ENCODE data around the gene FDX2. TPM values are rescaled to one million over a fixed set of nuclear protein-coding genes. Genes with fewer than 3 reads are reported as not detected.

FDX2 gene
- total and polyA plus RNA-seq, 2 of the 13 experiments (the other 11 are each of a cell fraction or from before 2014, with no cell fraction given): 21.0 to 24.7 TPM

- TF ChIP-seq ZSCAN25 (CRISPR knock-in tag; IDR thresholded peaks at IDR 0.05): 0 out of 2 replicates have a peak, but pooled peaks have one; percentile 20
- TF ChIP-seq ZNF205 (CRISPR knock-in tag; IDR thresholded peaks at IDR 0.05): no peak
- peak; percentile 63; the same call in 1 of the 2 replicates for TF ChIP-seq BCL3 (CRISPR knock-in tag; IDR thresholded peaks at IDR 0.05)
- TF ChIP-seq NFKB2 (CRISPR knock-in tag; IDR thresholded peaks at IDR 0.05; ENCODE audit: borderline replicate concordance): 0 out of 2 replicates have a peak, but pooled peaks have one; percentile 45
- TF ChIP-seq ZNF672 (CRISPR knock-in tag; IDR thresholded peaks at IDR 0.05): 0 out of 2 replicates have a peak, but pooled peaks have one; percentile 4
- peak; percentile 94; the same call in 1 of the 2 replicates for TF ChIP-seq ZNF800 (CRISPR knock-in tag; IDR thresholded peaks at IDR 0.05)
- TF ChIP-seq GLMP (CRISPR knock-in tag; IDR thresholded peaks at IDR 0.05; ENCODE audit: borderline replicate concordance): no peak
- TF ChIP-seq PHF5A (CRISPR knock-in tag; IDR thresholded peaks at IDR 0.05; ENCODE audit: low read depth, unreplicated experiment): no peak
- TF ChIP-seq PCBP1 (IDR thresholded peaks at IDR 0.05; ENCODE audit: borderline replicate concordance, low read depth, low read length): 0 out of 2 replicates have a peak, but pooled peaks have one; percentile 19
- TF ChIP-seq GABPB1 (CRISPR knock-in tag; IDR thresholded peaks at IDR 0.05): peak; percentile 51; the same call in 1 of the 2 replicates
- TF ChIP-seq, protein P1, sequence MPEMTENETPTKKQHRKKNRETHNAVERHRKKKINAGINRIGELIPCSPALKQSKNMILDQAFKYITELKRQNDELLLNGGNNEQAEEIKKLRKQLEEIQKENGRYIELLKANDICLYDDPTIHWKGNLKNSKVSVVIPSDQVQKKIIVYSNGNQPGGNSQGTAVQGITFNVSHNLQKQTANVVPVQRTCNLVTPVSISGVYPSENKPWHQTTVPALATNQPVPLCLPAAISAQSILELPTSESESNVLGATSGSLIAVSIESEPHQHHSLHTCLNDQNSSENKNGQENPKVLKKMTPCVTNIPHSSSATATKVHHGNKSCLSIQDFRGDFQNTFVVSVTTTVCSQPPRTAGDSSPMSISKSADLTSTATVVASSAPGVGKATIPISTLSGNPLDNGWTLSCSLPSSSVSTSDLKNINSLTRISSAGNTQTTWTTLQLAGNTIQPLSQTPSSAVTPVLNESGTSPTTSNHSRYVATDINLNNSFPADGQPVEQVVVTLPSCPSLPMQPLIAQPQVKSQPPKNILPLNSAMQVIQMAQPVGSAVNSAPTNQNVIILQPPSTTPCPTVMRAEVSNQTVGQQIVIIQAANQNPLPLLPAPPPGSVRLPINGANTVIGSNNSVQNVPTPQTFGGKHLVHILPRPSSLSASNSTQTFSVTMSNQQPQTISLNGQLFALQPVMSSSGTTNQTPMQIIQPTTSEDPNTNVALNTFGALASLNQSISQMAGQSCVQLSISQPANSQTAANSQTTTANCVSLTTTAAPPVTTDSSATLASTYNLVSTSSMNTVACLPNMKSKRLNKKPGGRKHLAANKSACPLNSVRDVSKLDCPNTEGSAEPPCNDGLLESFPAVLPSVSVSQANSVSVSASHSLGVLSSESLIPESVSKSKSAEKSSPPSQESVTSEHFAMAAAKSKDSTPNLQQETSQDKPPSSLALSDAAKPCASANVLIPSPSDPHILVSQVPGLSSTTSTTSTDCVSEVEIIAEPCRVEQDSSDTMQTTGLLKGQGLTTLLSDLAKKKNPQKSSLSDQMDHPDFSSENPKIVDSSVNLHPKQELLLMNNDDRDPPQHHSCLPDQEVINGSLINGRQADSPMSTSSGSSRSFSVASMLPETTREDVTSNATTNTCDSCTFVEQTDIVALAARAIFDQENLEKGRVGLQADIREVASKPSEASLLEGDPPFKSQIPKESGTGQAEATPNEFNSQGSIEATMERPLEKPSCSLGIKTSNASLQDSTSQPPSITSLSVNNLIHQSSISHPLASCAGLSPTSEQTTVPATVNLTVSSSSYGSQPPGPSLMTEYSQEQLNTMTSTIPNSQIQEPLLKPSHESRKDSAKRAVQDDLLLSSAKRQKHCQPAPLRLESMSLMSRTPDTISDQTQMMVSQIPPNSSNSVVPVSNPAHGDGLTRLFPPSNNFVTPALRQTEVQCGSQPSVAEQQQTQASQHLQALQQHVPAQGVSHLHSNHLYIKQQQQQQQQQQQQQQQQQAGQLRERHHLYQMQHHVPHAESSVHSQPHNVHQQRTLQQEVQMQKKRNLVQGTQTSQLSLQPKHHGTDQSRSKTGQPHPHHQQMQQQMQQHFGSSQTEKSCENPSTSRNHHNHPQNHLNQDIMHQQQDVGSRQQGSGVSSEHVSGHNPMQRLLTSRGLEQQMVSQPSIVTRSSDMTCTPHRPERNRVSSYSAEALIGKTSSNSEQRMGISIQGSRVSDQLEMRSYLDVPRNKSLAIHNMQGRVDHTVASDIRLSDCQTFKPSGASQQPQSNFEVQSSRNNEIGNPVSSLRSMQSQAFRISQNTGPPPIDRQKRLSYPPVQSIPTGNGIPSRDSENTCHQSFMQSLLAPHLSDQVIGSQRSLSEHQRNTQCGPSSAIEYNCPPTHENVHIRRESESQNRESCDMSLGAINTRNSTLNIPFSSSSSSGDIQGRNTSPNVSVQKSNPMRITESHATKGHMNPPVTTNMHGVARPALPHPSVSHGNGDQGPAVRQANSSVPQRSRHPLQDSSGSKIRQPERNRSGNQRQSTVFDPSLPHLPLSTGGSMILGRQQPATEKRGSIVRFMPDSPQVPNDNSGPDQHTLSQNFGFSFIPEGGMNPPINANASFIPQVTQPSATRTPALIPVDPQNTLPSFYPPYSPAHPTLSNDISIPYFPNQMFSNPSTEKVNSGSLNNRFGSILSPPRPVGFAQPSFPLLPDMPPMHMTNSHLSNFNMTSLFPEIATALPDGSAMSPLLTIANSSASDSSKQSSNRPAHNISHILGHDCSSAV (CRISPR knock-in tag; IDR thresholded peaks at IDR 0.05; ENCODE audit: borderline replicate concordance): no peak
- TF ChIP-seq ZNF784 (CRISPR knock-in tag; IDR thresholded peaks at IDR 0.05; ENCODE audit: borderline replicate concordance): 0 out of 2 replicates have a peak, but pooled peaks have one; percentile 28
- no peak for TF ChIP-seq MAZ (IDR thresholded peaks at IDR 0.05; ENCODE audit: borderline replicate concordance, low read depth, low read length)
- TF ChIP-seq MAZ (CRISPR knock-in tag; IDR thresholded peaks at IDR 0.05; ENCODE audit: low read depth): peak; percentile 53; the same call in 1 of the 2 replicates
These were observed 24.8 kb downstream of the FDX2 start (continued) for GRCh38 chr19:10290876-10291553.
